NCI-H2107 (cell line): Measurements from ENCODE around the gene SERPINB4.
"Not testable (repeated sequence)": the region's sequence is repeated elsewhere in the genome, so short reads cannot be mapped to it uniquely, and the experiment has no call there.

Experiments
- DNase-seq: peaks from one replicate; lab custom pipeline; 2025; lab: John Stamatoyannopoulos, UW

SERPINB4 gene

DNA sequence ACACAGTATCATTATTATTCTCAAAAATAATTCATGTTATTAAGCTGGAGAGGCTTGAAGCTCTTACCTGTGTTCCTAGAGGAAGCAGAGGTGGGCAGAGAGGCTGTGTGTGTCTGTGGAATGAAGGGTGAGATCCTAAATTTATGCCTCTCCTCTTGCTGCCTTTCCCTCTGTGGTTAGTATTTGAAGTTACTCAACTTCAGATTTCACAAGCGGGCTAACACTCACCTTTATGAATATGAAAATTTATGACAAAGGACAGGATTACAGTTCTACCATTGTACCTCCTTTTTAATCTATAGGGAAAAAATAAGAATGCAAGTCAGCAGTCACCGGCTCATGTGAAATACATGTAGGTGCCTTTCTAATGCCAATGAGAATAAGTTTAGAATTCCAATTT is at the start of gene SERPINB4:
TSS of gene SERPINB4 (minus strand) at position 115 of the 400 bp plus-strand sequence. CDS start 679 bp downstream, outside the sequence.
- DNase-seq, result not testable (repeated sequence)

- DNase-seq, result no peak
Measured at GRCh38 chr18:63689064-63689463, 45.0 kb upstream of the SERPINB4 start.

DNA sequence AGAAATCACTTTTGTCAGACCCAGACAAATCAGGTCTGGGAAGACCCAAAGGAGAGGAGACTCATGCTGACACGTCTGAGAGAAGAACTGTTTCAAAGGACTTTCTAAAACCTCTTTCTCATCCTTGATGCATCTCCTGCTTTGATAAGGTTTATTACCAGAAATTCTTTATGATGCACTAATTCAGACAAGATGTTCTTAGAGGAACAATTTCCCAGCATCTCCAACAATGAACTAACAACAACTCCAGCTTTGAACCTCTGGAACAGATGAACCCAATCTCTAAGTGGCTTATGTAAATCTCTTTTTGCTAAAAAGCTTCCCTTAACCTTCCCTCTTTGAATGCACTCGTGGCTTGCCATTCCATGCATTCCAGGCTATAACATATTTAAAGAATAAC is 42.8 kb upstream of the SERPINB4 start:
- DNase-seq, result no peak

GRCh38 chr18:63684718-63685117 is 40.7 kb upstream of the SERPINB4 start:
- DNase-seq, result no peak

- DNase-seq, result no peak
Measured at GRCh38 chr18:63683890-63684289, 39.8 kb upstream of the SERPINB4 start.

DNA sequence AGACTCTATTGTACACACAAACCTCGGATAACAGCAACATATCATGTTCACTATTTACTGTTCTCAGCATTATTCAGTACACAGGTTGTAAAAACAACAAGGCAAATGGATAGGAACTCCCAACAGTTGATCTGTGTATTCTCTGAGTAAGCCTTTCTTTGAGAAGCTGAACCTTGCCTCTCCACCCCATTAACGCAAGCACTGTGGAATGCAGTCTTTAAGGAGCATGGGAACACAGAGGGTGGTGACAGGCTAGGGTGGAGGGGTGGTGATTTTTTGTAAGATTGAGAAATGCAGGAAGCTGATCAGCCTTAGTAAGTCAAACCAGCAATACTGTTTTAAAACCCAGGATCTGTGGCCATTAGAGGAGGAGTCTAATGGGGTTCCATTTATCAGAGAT is 39.1 kb upstream of the SERPINB4 start:
- DNase-seq, result no peak

DNA sequence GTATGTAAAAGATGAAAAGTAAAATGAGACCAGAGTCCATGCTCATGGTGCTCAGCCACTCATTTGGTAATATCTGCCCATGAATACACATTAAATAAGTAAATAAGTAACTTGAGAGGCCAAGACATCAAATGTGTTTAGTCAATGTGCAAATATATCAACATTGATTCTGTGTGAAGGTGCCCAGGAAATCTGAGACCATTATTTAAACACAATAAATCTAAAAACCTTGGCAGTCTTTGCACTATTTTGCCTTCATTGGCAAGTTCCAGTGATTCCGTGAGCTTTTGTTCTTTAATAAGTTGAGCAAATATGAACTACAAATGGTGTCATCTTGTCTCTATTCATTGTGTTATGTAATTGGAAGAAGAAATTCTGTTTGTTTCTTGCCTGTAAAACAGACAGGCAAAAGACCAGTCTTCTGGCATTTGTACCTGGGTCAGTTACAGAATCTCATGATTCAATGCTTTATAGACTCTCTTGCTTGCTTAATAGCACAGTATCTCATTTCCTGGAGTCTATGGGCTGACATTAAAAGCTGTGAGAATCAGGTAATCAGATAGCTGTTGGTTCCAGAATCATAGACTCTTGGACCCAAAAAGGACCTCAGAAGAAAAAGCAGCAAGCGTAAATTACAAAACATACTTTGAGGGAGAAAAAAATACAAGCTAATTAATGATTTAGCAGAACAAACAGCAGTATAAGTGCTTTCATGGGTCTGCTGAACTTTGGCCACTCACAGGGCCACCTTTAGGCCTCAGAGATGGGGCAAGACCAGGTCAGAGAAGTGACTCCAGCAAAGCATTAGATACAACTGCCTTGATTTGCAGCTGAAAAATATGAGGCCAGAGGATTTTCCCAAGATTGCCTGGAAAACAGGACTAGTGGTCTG is 37.6 kb upstream of the SERPINB4 start:
- DNase-seq, result no peak

- no peak for DNase-seq
Measured at GRCh38 chr18:63679820-63680606, 36.0 kb upstream of the SERPINB4 start.

- no peak for DNase-seq
Measured at GRCh38 chr18:63677500-63678225, 33.6 kb upstream of the SERPINB4 start.

- no peak for DNase-seq
Measured at GRCh38 chr18:63676526-63677323, 32.7 kb upstream of the SERPINB4 start.

DNA sequence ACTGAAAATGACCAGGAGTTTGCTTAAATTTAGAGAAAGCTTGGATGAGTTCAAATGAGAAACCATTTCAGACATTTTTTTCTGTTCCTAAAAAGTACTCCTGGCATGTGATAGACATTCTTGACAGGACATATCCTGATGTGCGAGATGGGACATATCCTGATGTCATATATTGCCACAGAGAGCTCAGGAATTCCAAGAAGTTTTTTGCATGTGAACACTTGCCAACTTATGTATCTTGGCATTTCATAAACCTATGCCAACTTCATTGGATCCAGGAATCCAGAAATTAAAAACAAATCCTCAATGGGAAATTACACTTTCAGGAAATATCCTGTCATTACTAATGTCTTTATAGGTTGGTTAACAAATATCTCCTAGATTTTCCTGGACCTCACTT is 20.5 kb upstream of the SERPINB4 start:
- no peak for DNase-seq

DNA sequence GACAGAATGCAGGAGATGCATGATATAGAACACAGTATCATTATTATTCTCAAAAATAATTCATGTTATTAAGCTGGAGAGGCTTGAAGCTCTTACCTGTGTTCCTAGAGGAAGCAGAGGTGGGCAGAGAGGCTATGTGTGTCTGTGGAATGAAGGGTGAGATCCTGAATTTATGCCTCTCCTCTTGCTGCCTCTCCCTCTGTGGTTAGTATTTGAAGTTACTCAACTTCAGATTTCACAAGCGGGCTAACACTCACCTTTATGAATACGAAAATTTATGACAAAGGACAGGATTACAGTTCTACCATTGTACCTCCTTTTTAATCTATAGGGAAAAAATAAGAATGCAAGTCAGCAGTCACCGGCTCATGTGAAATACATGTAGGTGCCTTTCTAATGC is 17.7 kb upstream of the SERPINB4 start, which contains the start of gene SERPINB3:
TSS of gene SERPINB3 (minus strand) at position 144 of the 400 bp plus-strand sequence. CDS start 677 bp downstream, outside the sequence.
- not testable (repeated sequence) for DNase-seq

GRCh38 chr18:63658920-63659319 is 14.9 kb upstream of the SERPINB4 start:
- DNase-seq, result not testable (repeated sequence)

DNA sequence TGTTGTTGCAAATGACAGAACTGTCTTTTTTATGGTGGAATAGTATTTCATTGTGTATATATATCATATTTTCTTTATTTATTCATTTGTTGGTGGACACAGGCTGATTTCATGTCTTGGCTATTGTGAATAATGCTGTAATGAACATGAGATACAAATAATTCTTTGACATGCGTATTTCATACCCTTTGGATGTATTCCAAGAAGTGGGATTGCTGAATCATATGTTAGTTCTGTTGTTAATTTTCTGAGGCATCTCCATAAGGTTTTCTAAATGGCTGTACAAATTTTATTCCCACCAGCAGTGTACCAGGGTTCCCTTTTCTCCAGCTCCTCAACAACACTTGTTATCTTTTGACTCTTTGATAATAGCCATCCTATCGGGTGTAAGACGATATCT is 6.2 kb upstream of the SERPINB4 start:
- not testable (repeated sequence) for DNase-seq

- no peak for DNase-seq
Measured at GRCh38 chr18:63648241-63648640, 4.2 kb upstream of the SERPINB4 start.

DNA sequence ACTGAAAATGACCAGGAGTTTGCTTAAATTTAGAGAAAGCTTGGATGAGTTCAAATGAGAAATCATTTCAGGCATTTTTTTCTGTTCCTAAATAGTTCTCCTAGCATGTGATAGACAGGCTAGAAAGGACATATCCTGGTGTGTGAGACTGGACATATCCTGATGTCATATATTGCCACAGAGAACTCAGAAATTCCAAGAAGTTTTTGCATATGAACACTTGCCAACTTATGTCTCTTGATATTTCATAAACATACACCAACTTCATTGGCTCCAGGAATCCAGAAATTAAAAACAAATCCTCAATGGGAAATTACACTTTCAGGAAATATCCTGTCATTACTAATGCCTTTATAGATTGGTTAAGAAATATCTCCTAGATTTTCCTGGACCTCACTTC is 2.9 kb upstream of the SERPINB4 start:
- no peak for DNase-seq

DNA sequence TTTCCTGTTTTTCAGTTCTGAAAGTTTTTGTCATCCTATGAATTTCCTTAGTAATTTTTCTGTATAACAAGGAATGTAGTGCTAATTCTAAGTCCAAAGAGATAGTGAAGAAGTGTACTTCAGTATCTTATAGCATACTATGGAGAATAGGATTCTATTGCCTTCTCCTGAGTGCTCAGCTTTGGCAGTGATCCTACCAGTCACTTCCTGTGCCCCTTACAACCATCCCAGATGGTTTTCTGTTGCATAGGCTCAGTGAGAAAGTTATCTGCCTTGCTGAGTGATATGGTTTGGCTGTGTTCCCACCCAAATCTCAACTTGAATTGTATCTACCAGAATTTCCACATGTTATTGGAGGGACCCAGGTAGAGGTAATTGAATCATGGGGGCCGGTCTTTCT is 638 bp upstream of the SERPINB4 start:
- DNase-seq, result not testable (repeated sequence)

- not testable (repeated sequence) for DNase-seq
Measured at GRCh38 chr18:63642668-63643356, 1.2 kb downstream of the SERPINB4 start.

GRCh38 chr18:63641157-63641680 is 2.8 kb downstream of the SERPINB4 start:
- not testable (repeated sequence) for DNase-seq

GRCh38 chr18:63637703-63638102 is 6.4 kb downstream of the SERPINB4 start:
- no peak for DNase-seq
